H1 (cell line): ENCODE results near the gene ARFRP1.

Experiments used
- ATF3 ChIP-seq: IDR thresholded peaks from 2 replicates; pipeline ENCODE4 v1.6.1; 2011; ENCODE audit warnings: low read depth, mild to moderate bottlenecking, low read length; ENCODE audit not compliant: insufficient read depth
- CBX8 ChIP-seq: fragments of 300-800, 300-1000 bp; sonication (generic); IDR thresholded peaks from 2 replicates; pipeline ENCODE4 v1.7.1; 2016; ENCODE audit warnings: low read depth, low read length, borderline replicate concordance
- CEBPB ChIP-seq: IDR thresholded peaks from 2 replicates; pipeline ENCODE4 v1.6.1; 2012; ENCODE audit warnings: low read depth, low read length
- CTCF ChIP-seq, 3 experiments: IDR thresholded peaks; 1 replicate in 2 of 3; 2 replicates in 1 of 3; pipeline versions ENCODE4 v1.5.1 to v1.6.1; 2011; ENCODE audit warnings: low read length in 3 of 3, mild to moderate bottlenecking in 3 of 3, inconsistent platforms in 2 of 3, low read depth in 1 of 3, moderate library complexity in 1 of 3; ENCODE audit not compliant: insufficient read depth in 1 of 3; ENCODE audit errors: control extremely low read depth in 1 of 3
- EGR1 ChIP-seq: IDR thresholded peaks from 2 replicates; pipeline ENCODE4 v1.6.1; 2011; ENCODE audit warnings: low read depth, low read length, borderline replicate concordance
- EZH2 ChIP-seq: fragments of 200-600 bp; sonication (generic); IDR thresholded peaks from 2 replicates; pipeline ENCODE4 v1.7.1; 2012; ENCODE audit warnings: low read depth, mild to moderate bottlenecking, moderate library complexity, low read length, inconsistent platforms; ENCODE audit not compliant: severe bottlenecking
- GABPA ChIP-seq: IDR thresholded peaks from 2 replicates; pipeline ENCODE4 v1.6.1; 2011; ENCODE audit warnings: mild to moderate bottlenecking, low read length, moderate library complexity, borderline replicate concordance; ENCODE audit not compliant: insufficient read depth
- MAFK ChIP-seq: IDR thresholded peaks from 2 replicates; pipeline ENCODE4 v1.6.1; 2012; ENCODE audit warnings: low read depth, mild to moderate bottlenecking, improper control_type of control experiment, low read length
- POLR2A ChIP-seq, 2 experiments: IDR thresholded peaks; 1 replicate in 1 of 2; 2 replicates in 1 of 2; pipeline ENCODE4 v1.6.1; 2011; ENCODE audit warnings: low read depth in 2 of 2, low read length in 2 of 2, mild to moderate bottlenecking in 2 of 2; ENCODE audit errors: control extremely low read depth in 1 of 2
- POLR2AphosphoS5 ChIP-seq: IDR thresholded peaks from 2 replicates; pipeline ENCODE4 v1.6.1; 2011; ENCODE audit warnings: low read depth, low read length
- RFX5 ChIP-seq: IDR thresholded peaks from 2 replicates; pipeline ENCODE4 v1.6.1; 2011; ENCODE audit warnings: low read depth, low read length, improper control_type of control experiment, borderline replicate concordance
- SIN3A ChIP-seq, 2 experiments: IDR thresholded peaks in 1 of 2; conservative IDR thresholded peaks in 1 of 2; 2 replicates each; pipeline ENCODE4 v1.6.1; 2011 to 2012; ENCODE audit warnings: low read length in 2 of 2, improper control_type of control experiment in 1 of 2, low read depth in 1 of 2, mild to moderate bottlenecking in 1 of 2
- USF2 ChIP-seq: IDR thresholded peaks from 2 replicates; pipeline ENCODE4 v1.6.1; 2011; ENCODE audit warnings: low read length, improper control_type of control experiment

GRCh38 chr20:63734946-63735858, 27.4 kb upstream of the ARFRP1 start:
- TF ChIP-seq CTCF (IDR thresholded peaks at IDR 0.05; ENCODE audit: control extremely low read depth in 1 of 3, insufficient read depth in 1 of 3, low read depth in 1 of 3, low read length in 3 of 3): no peak
- TF ChIP-seq RFX5: no peak
- no peak for TF ChIP-seq GABPA
- TF ChIP-seq SIN3A (conservative IDR thresholded peaks at IDR 0.05 in 1 of 2, IDR thresholded peaks at IDR 0.05 in 1 of 2; ENCODE audit: low read depth in 1 of 2, low read length in 2 of 2): no peak
- no peak for TF ChIP-seq CEBPB
- no peak for TF ChIP-seq POLR2AphosphoS5
- no peak for TF ChIP-seq EGR1
- no peak for TF ChIP-seq ATF3
- no peak for TF ChIP-seq EZH2
- no peak for TF ChIP-seq POLR2A (IDR thresholded peaks at IDR 0.05; ENCODE audit: control extremely low read depth in 1 of 2, low read depth in 2 of 2, low read length in 2 of 2)
- TF ChIP-seq MAFK: no peak
- no peak for TF ChIP-seq CBX8
- TF ChIP-seq USF2: no peak
